ENCODE results near the gene FAM174B. TPM values are rescaled to one million over a fixed set of nuclear protein-coding genes. Genes with fewer than 3 reads are reported as not detected.

Gene FAM174B
- 6.5 TPM for total RNA-seq
- long read RNA-seq, transcript FAM174B-201 (3 exons, 2,792 nt), result major isoform, 10 of 20 reads
- long read RNA-seq, partial matches to known transcripts, result 2 of 20 reads
- long read RNA-seq, other reads (novel, unspliced or antisense), result 7 of 20 reads

- intact Hi-C loops (cut with DNase I), result no loop called here
- no peak for DNase-seq (ENCODE audit: low spot score)
These were observed at the start of gene FAM174B for GRCh38 chr15:92655178-92655995. TSS of gene FAM174B (minus strand) at chr15:92655775.

- no peak for DNase-seq (ENCODE audit: low spot score)
- intact Hi-C loops (cut with DNase I), result no loop called here
These were observed 40.5 kb upstream of the FAM174B start for GRCh38 chr15:92696096-92696495.

- no peak for DNase-seq (ENCODE audit: low spot score)
- intact Hi-C loops (cut with DNase I), result no loop called here
These were observed 38.2 kb upstream of the FAM174B start for GRCh38 chr15:92693691-92694331.

- intact Hi-C loops (cut with DNase I), result no loop called here
- no peak for DNase-seq (ENCODE audit: low spot score)
These were observed 34.8 kb upstream of the FAM174B start for GRCh38 chr15:92690395-92690794.

- DNase-seq (ENCODE audit: low spot score), result no peak
- intact Hi-C loops (cut with DNase I), result no loop called here
These were observed 32.2 kb upstream of the FAM174B start for GRCh38 chr15:92687746-92688145.

- intact Hi-C loops (cut with DNase I), result no loop called here
- no peak for DNase-seq (ENCODE audit: low spot score)
These were observed 31.6 kb upstream of the FAM174B start for GRCh38 chr15:92687195-92687602.

DNA sequence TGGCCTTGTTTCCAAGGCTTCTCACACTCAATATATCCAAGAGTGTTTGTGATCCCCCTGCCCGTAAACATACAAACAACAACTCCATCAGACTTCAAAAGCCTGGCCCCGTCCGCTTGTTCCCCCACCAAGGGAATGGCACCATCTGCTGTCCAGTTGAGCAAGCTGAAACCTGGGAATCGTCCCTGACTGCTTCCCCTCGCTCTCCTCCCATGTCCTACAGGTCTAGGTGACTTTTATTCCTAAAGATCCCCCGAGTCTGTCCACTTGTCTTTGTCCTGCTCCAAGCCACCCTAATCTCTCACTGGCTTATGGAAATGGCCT, 27.9 kb upstream of the FAM174B start:
- no peak for DNase-seq (ENCODE audit: low spot score)
- intact Hi-C loops (cut with DNase I), result loop anchor here (1.0 kb wide), 1 partner anchor 162 kb away; no protein-coding TSS in a partner anchor

- no peak for DNase-seq (ENCODE audit: low spot score)
- intact Hi-C loops (cut with DNase I), result loop anchor here (1.0 kb wide), 1 partner anchor 162 kb away; no protein-coding TSS in a partner anchor
These were observed 27.4 kb upstream of the FAM174B start for GRCh38 chr15:92682741-92683510.

GRCh38 chr15:92681141-92681631, 25.6 kb upstream of the FAM174B start:
- no peak for DNase-seq (ENCODE audit: low spot score)

DNA sequence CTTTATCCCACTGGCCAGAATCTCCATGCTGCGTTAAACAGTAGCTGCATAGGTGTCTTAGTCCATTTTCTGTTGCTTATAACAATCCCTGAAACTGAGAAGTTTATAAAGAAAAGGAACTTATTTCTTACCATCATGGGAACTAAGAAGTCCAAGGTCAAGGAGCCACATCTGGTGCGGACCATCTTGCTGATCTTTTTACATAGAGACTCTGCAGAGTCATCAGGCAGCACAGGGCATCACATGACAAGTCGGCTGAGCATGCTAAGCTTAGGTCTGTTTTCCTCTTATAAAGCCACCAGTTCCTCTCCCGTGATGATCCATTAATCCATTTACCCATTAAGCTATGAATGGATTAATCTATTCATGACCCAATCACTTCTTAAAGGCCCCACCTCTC, 22.4 kb upstream of the FAM174B start:
- intact Hi-C loops (cut with DNase I), result no loop called here
- DNase-seq (ENCODE audit: low spot score), result no peak

More at GRCh38 chr15:92681141-92681631, 25.6 kb upstream of the FAM174B start:
- intact Hi-C loops (cut with DNase I), result no loop called here

GRCh38 chr15:92676561-92676960, 21.0 kb upstream of the FAM174B start:
- intact Hi-C loops (cut with DNase I), result no loop called here
- DNase-seq (ENCODE audit: low spot score), result no peak

DNA sequence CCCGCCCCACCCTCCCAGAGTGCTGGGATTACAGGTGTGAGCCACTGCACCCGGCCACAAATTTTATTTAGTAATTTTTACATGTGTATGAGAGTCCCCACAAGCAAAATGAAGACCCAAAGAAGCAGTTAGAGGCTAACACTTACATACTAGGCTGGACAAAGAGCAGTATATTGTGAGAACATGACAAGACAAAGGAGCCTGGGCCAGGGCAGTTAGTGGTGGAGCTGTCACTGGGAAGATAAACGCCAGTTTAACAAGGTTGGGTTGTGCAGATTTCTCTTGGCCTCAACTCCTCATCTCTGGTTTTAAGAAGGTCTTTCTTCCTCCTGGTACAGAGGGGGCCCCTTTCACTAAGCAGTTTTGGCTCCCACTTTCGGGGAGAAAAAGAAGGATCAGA, 19.9 kb upstream of the FAM174B start:
- no peak for DNase-seq (ENCODE audit: low spot score)
- intact Hi-C loops (cut with DNase I), result no loop called here

DNA sequence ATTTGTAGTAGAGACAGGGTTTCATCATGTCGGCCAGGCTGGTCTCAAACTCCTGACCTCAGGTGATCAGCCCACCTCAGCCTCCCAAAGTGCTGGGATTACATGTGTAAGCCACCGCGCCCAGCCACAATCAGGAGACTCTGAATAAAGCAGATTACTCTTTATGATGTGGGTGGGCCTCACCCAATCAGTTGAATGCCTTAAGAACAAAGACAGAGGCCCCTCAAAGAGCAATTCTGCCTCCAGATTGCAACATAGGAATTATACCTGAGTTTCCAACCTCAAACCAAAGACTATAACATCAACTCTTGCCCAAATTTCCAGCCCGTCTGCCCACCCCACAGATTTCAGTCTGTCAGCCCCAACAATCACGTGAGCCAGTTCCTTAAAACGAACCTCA, 18.8 kb upstream of the FAM174B start:
- no peak for DNase-seq (ENCODE audit: low spot score)
- intact Hi-C loops (cut with DNase I), result no loop called here

DNA sequence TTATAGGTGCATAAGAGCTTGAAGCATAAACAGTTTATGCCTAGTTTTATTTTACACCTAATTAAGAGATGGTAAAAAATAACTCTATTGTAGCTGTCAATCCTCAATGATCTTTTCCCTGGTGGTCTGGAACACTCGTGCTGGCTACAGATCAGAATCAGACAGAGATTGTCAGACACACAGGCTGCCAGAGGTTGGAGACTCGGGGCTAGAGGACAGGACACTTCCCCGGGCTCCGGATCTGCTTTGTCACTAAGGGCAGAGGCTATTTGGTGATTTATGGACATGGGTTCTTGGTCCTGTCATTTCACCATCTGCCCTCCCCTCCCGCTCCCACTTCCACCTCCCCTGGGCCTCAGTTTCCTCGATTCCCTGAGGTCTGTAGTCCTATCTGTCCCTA, 16.5 kb upstream of the FAM174B start:
- no peak for DNase-seq (ENCODE audit: low spot score)
- intact Hi-C loops (cut with DNase I), result no loop called here

GRCh38 chr15:92671406-92671805, 15.8 kb upstream of the FAM174B start:
- DNase-seq (ENCODE audit: low spot score), result no peak
- intact Hi-C loops (cut with DNase I), result no loop called here

- no peak for DNase-seq (ENCODE audit: low spot score)
- intact Hi-C loops (cut with DNase I), result no loop called here
These were observed 15.0 kb upstream of the FAM174B start for GRCh38 chr15:92670621-92671020.

DNA sequence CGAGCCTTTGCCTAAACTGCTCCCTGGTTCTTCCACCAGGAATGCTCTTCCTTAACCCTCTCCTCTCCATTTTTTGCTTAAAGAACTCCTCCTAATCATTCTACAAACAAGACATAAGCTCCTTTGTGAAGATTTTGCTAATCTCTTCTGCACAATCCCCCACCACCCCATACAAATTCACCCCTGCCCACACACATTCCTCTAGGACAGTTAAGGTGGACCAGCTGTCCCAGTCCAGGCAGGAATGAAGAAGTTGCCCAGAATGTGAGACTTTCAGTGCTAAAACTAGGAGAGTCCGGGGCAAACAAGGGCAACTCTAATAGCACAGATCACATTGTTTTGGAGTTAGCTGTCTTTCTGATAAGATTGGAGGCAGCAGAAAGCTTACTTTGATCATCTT, 13.9 kb upstream of the FAM174B start:
- intact Hi-C loops (cut with DNase I), result loop anchor here (5.0 kb wide), 1 partner anchor 43 kb away; no protein-coding TSS in a partner anchor
- DNase-seq (ENCODE audit: low spot score), result no peak

GRCh38 chr15:92668620-92669019, 13.0 kb upstream of the FAM174B start:
- DNase-seq (ENCODE audit: low spot score), result no peak
- intact Hi-C loops (cut with DNase I), result loop anchor here (5.0 kb wide), 1 partner anchor 44 kb away; no protein-coding TSS in a partner anchor

- intact Hi-C loops (cut with DNase I), result loop anchor here (5.0 kb wide), 1 partner anchor 44 kb away; no protein-coding TSS in a partner anchor
- no peak for DNase-seq (ENCODE audit: low spot score)
These were observed 12.5 kb upstream of the FAM174B start for GRCh38 chr15:92667970-92668485.
